Colonic mucosa (tissue), 4 donors: ENCODE results near the gene ATP6V0E2. TPM values are rescaled to one million over a fixed set of nuclear protein-coding genes. Genes with fewer than 3 reads are reported as not detected.
A peak's percentile ranks its signal among the peaks of the same experiment; 100 is the strongest.

Experiments
- DNase-seq: peaks from one replicate; pipeline ENCODE4 v3.0.0-alpha.2; 2020
- H3K27ac ChIP-seq: fragments of 200-600 bp; one replicate; pipeline ENCODE4 v1.8.0; 2021
- H3K27me3 ChIP-seq: fragments of 200-600 bp; one replicate; pipeline ENCODE4 v1.8.0; 2021
- H3K36me3 ChIP-seq: fragments of 200-600 bp; one replicate; pipeline ENCODE4 v1.8.0; 2021
- H3K4me1 ChIP-seq: fragments of 200-600 bp; one replicate; pipeline ENCODE4 v1.8.0; 2021; ENCODE audit warnings: mild to moderate bottlenecking
- H3K4me3 ChIP-seq: fragments of 200-600 bp; one replicate; pipeline ENCODE4 v1.8.0; 2021
- H3K9ac ChIP-seq, 2 donors: one replicate each; pipeline ENCODE4 v1.7.0; 2013; ENCODE audit warnings: control low read depth in 2 of 2, low read depth in 2 of 2, low read length in 2 of 2
- H3K9me3 ChIP-seq: fragments of 200-600 bp; one replicate; pipeline ENCODE4 v1.8.0; 2021
- intact Hi-C: fragments of 100-400 bp; cut with DNase I; formaldehyde crosslinking; loops from one replicate; pipeline ENCODE4 v1.14.1; 2022
- total RNA-seq, 2 donors: library from RNA; stranded (reverse); fragmentation: NEBNext Ultra II Directional in 1 of 2; extraction: Animal tissue kit (Norgen Biotek cat#: 25700) in 1 of 2; gene quantifications; one replicate each; pipeline ENCODE4 v1.2.1, GENCODE V29; 2021
- TF ChIP-seq, protein P1 (sequence below): fragments of 200-600 bp; IDR thresholded peaks from one replicate; pipeline ENCODE4 v1.8.0; 2022; ENCODE audit warnings: antibody characterized with exemption, mild to moderate bottlenecking
- donor health status: healthy.
- donor health status: DM: no; HTN: no; CAD: no.
- donor health status: DM: no; HTN: no; CAD: no.

The ATP6V0E2 gene
- total RNA-seq, 2 donors from 2014 or later: 12.5 to 22.7 TPM

DNA sequence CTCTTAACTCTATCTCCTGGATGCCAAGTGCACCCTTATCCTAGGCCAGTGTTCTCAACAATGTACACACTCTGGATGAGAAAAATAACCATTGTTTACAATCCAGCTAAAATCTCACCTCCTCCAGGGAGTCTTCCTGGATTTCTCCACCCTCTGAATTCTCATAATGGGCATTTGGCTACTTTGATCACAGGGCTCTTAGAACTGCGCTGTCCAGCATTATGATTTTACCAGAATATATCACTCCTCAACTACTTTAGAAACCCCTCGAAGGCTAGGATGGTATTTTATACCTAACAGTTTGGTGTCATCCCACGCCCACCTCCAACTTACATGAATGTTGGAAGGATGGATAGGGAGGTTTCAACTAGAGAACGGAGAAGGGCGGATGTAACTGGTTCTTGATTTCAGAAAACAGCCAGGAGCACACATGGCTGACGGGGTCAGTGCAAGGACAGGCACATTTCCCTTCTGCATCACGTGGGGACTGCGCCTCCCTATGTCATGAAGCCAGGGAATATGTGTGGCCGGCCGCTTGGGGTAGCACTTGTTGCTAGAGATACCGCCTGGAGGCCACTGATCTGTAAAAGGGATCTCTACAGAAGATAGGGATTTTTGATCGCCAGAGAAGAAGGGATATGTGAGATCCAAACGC lies 1.2 kb upstream of the ATP6V0E2 start:
- Histone ChIP-seq H3K4me1 (no peaks in the 10 kb centered on the region), H3K9me3 (no peaks in the 10 kb centered on the region), H3K4me3 (peak overlapping the region; percentile 95), H3K27me3 (no peaks in the 10 kb centered on the region), H3K27ac (peak overlapping the region; percentile 86), H3K36me3 (no peaks in the 10 kb centered on the region), H3K9ac (peak overlapping the region; percentile 56 to 70)
- intact Hi-C loops: no loop called here
- TF ChIP-seq, protein P1, sequence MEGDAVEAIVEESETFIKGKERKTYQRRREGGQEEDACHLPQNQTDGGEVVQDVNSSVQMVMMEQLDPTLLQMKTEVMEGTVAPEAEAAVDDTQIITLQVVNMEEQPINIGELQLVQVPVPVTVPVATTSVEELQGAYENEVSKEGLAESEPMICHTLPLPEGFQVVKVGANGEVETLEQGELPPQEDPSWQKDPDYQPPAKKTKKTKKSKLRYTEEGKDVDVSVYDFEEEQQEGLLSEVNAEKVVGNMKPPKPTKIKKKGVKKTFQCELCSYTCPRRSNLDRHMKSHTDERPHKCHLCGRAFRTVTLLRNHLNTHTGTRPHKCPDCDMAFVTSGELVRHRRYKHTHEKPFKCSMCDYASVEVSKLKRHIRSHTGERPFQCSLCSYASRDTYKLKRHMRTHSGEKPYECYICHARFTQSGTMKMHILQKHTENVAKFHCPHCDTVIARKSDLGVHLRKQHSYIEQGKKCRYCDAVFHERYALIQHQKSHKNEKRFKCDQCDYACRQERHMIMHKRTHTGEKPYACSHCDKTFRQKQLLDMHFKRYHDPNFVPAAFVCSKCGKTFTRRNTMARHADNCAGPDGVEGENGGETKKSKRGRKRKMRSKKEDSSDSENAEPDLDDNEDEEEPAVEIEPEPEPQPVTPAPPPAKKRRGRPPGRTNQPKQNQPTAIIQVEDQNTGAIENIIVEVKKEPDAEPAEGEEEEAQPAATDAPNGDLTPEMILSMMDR: no peak
- peak; percentile 82 for DNase-seq

DNA sequence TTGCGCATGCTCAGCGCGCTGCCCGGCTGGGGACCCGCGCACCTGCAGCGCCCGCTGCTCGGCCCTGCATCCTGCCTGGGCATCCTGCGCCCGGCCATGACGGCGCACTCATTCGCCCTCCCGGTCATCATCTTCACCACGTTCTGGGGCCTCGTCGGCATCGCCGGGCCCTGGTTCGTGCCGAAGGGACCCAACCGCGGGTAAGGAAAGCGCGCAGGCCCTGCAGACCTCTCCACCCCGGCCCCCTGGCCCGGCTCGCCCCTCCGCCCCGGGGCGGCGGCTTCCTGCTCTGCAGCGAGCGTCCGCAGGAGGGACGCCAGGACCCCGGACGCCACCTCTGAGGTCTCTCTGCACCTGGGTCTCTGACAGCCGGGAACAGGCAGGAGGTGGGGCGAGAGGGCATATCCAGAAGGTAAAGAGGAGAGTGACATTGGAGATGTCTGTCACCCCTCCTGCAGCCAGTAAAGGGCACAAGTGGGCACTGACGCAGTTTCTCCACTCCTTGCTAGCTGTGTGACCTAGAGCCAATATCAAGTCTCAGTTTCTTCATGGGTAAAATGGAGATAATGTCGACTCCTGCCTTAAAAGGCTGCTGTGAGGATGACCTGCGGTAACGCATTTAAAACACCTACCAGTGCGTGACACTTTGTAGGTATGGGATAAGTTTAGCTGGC lies 338 bp downstream of the ATP6V0E2 start:
- intact Hi-C loops: no loop called here
- TF ChIP-seq, protein P1: no peak
- no peaks in the 10 kb centered on the region for H3K9me3 ChIP-seq
- H3K9ac ChIP-seq: peak overlapping the region; percentile 37 to 61
- no peaks in the 10 kb centered on the region for H3K4me1 ChIP-seq
- H3K27me3 ChIP-seq: no peaks in the 10 kb centered on the region
- H3K27ac ChIP-seq: no peak overlapping the region
- peak overlapping the region; percentile 95 for H3K4me3 ChIP-seq
- no peaks in the 10 kb centered on the region for H3K36me3 ChIP-seq
- peak; percentile 23 for DNase-seq

DNA sequence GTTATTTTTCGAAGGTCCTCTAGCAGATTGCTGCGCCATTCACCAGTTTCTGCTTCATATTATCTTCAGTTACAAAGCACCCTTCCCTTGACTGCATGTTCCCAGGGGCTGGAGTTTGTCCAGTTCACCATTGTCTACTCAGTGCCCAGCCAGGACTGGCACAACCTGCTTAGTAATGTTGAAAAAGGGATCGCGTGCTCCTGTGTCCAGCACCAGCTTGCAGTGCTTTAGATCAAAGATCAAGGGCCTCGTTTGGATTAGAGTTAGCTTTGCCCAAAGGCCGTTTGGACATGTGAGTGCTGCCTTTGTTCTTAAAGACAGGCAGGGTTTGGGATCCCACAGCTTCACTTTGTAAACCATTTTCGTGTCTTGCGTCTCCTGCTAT lies 867 bp downstream of the ATP6V0E2 start:
- DNase-seq: no peak
- Histone ChIP-seq H3K9me3 (no peaks in the 10 kb centered on the region), H3K36me3 (no peaks in the 10 kb centered on the region), H3K4me1 (no peaks in the 10 kb centered on the region), H3K27ac (no peak overlapping the region), H3K4me3 (no peak overlapping the region), H3K27me3 (no peaks in the 10 kb centered on the region), H3K9ac (no peak overlapping the region)
- intact Hi-C loops: no loop called here
- TF ChIP-seq, protein P1: no peak

DNA sequence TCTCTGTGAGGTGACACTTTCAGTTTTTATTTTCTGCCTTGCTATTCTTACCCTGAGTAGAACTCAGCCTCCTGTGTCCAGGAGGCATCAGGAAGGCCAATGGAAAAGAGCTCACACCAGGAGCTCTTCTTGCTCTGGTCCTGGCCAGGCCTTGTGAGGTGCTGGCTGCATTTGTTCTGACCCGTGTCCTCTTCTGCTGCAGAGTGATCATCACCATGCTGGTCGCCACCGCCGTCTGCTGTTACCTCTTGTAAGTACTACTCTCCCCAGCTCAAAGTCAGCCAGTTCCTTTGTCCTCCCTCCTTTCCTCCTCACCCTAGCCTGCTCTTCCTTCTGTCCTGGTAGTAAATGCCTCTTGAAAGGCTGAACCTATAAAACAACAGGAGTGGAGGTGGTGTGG lies 1.6 kb downstream of the ATP6V0E2 start:
- TF ChIP-seq, protein P1: no peak
- H3K9ac ChIP-seq: no peak overlapping the region
- no peaks in the 10 kb centered on the region for H3K4me1 ChIP-seq
- H3K36me3 ChIP-seq: no peaks in the 10 kb centered on the region
- no peak for DNase-seq
- intact Hi-C loops: no loop called here
- H3K27ac ChIP-seq: no peak overlapping the region
- no peaks in the 10 kb centered on the region for H3K9me3 ChIP-seq
- H3K27me3 ChIP-seq: no peaks in the 10 kb centered on the region
- no peak overlapping the region for H3K4me3 ChIP-seq

DNA sequence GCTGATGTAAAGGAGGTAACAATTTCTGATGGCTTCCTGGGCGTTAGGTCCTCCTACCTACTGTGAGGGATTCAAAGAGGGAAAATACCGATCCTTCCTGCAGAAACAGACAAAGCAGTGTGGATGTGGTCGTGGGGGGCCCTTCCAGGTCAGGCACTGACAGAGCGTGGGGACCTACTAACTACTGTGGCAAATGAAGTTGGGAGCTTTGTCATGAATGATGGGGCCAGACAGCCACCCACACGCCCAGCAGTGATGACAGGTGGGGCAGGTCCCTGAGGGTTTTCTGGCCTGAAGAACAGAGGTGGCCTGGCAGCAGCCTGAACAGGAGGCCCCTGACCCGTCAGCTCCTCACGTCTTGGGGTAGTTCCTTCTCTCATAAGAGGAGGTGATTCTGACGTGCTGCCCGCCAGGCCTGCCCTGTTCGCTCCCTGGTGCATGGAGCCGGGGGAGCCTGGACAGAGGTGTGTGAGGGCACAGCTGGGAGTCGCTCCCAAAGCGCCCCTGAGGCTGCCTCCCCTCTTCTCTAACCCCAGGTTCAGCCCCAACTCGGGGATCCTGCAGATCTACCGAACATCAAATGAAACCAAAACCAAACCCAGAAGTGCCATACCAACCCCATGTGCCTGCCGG lies 4.2 kb downstream of the ATP6V0E2 start:
- H3K27me3 ChIP-seq: no peaks in the 10 kb centered on the region
- H3K9me3 ChIP-seq: no peaks in the 10 kb centered on the region
- H3K4me3 ChIP-seq: no peak overlapping the region
- H3K9ac ChIP-seq: no peak overlapping the region
- H3K36me3 ChIP-seq: no peaks in the 10 kb centered on the region
- peak; percentile 18 for DNase-seq
- H3K4me1 ChIP-seq: no peaks in the 10 kb centered on the region
- intact Hi-C loops: no loop called here
- TF ChIP-seq, protein P1: no peak
- no peak overlapping the region for H3K27ac ChIP-seq
